ENCODE measurements around the gene OPTC.
A peak's percentile ranks its signal among the peaks of the same experiment; 100 is the strongest.

The OPTC gene

DNA sequence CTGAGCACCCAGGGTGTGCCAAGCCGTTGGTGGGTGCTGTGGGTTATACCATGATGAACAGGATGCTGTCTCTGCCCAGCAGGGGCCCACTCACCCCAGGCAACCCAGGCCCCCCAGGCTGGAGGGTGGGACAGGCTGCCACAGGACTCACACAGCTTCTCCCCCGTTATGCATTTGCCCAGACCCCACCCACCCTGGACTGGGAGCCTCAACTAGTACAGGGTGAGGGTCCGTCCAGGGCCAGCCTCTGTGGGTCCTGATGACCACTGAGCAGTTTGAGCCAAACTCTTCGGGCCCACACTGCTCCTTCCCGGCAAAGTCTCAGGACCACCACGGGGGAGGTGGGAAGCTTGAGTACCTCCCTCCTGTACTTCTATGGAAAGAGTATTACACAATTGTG lies 22.1 kb upstream of the OPTC start:
- no peak for DNase-seq (ENCODE audit: extremely low read depth, low read depth)
- no peak for TF ChIP-seq CTCF (IDR thresholded peaks at IDR 0.05; ENCODE audit: low read depth, low read length, missing control alignments)
- no peak overlapping the region for H3K4me3 ChIP-seq (replicated peaks; ENCODE audit: low read depth, low read length)

GRCh38 chr1:203473281-203473680 lies 20.7 kb upstream of the OPTC start:
- H3K4me3 ChIP-seq (replicated peaks; ENCODE audit: low read depth, low read length) = no peak overlapping the region
- no peak for TF ChIP-seq CTCF (IDR thresholded peaks at IDR 0.05; ENCODE audit: low read depth, low read length, missing control alignments)
- no peak for DNase-seq (ENCODE audit: extremely low read depth, low read depth)

GRCh38 chr1:203473781-203474305 lies 20.1 kb upstream of the OPTC start:
- no peak for TF ChIP-seq CTCF (IDR thresholded peaks at IDR 0.05; ENCODE audit: low read depth, low read length, missing control alignments)
- DNase-seq (ENCODE audit: extremely low read depth, low read depth) = no peak
- no peak overlapping the region for H3K4me3 ChIP-seq (replicated peaks; ENCODE audit: low read depth, low read length)

DNA sequence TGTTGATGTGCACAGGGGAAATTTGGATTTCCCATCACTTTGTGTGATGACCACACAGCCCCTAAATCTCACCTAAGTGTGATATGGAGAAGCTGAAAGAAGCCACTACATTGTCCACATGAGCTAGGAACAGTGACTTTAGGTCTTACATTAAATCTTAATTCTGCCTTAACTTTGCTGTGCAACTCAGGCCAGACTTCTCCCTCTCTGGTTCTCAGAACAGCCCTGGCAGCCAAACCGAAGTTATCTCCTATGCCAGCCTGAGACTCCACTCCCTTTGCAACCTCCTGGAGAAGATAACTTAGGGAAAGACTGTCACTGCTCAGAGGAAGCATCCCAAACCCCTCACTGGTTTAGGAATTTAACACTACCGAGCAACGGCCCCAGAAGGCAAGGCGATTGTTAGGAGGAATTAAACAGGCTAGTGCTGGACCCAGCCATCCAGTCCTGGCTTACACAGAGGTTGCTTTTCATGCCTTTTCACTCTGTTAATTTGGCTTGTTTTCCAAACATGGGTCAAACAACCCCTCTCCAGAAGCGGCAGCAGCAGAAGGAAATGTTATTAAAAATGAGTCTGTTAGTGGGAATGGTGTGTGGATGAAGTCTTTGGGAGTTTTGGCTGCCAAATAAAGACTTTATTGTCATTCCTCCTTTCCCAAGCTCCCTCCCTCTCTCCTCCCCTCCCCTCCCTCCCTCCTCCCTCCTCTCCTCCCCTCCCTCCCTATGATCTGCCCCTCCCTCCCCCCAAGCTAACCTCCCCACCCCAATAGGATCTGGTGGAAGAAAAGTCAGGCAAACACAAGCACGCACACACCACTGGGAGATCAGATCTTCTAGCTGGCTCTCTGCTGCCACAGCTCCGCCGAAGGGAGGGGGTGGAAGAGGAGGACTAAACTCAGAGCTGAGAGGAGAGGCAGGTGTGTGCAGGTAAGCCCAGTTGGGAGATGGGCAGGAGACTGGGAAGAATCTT lies 18.7 kb upstream of the OPTC start, which contains the start of gene PRELP:
TSS of gene PRELP (plus strand) at position 795 of the 970 bp plus-strand sequence. CDS start 7,379 bp downstream, outside the sequence.
- no peak for TF ChIP-seq CTCF (IDR thresholded peaks at IDR 0.05; ENCODE audit: low read depth, low read length, missing control alignments)
- no peak for DNase-seq (ENCODE audit: extremely low read depth, low read depth)
- 0 out of 2 replicates have a peak within 1 kb of the TSS, but pooled peaks have one; percentile 7 for H3K4me3 ChIP-seq (replicated peaks; ENCODE audit: low read depth, low read length)

DNA sequence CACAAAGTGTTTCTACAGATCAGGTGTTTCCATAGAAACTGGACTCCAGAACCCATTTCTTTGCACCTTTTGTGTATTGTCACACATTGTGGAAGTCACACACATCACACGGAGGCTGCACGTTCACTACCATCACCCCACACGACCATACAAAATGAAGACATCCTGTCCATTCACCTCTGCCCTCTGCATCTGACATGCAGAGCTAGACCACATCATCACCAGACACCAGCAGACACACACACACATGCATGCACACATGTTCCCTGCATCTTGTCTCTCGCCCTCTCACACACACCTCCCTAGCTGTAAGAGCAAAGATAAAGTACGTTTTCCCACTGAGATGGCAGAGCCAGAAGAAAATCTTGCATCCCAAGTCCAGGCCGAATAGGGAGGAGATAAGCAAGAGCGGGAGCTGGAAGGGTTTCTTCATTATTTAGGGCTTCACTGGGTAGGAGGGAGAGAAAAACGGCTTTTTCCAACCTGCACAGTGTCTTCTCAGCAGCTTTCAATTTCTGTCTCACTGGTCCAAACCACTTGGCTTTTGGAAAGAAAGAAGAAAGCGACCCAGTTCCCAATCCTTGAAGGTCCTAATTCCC lies 17.6 kb upstream of the OPTC start:
- no peak overlapping the region for H3K4me3 ChIP-seq (replicated peaks; ENCODE audit: low read depth, low read length)
- no peak for DNase-seq (ENCODE audit: extremely low read depth, low read depth)
- no peak for TF ChIP-seq CTCF (IDR thresholded peaks at IDR 0.05; ENCODE audit: low read depth, low read length, missing control alignments)

- no peak for TF ChIP-seq CTCF (IDR thresholded peaks at IDR 0.05; ENCODE audit: low read depth, low read length, missing control alignments)
- H3K4me3 ChIP-seq (replicated peaks; ENCODE audit: low read depth, low read length) = no peak overlapping the region
- no peak for DNase-seq (ENCODE audit: extremely low read depth, low read depth)
Measured at GRCh38 chr1:203477748-203478147, 16.2 kb upstream of the OPTC start.
